Type B pancreatic cell (in vitro differentiated cells): ENCODE measurements around the gene C9orf50. TPM values are rescaled to one million over a fixed set of nuclear protein-coding genes. Genes with fewer than 3 reads are reported as not detected.
A peak's percentile ranks its signal among the peaks of the same experiment; 100 is the strongest.

Experiments used
- DNase-seq: peaks from one replicate; pipeline ENCODE4 v3.0.0; 2021; ENCODE audit warnings: mixed read lengths; ENCODE audit not compliant: unreplicated experiment; ENCODE audit errors: extremely low spot score
- H3K27ac Mint-ChIP-seq: 2 replicates; pipeline ENCODE4 v1.8.0; 2021; ENCODE audit warnings: mild to moderate bottlenecking, mixed read lengths
- H3K27me3 Mint-ChIP-seq: 2 replicates; pipeline ENCODE4 v1.8.0; 2021; ENCODE audit warnings: mixed read lengths
- H3K36me3 Mint-ChIP-seq: 2 replicates; pipeline ENCODE4 v1.8.0; 2021; ENCODE audit warnings: mixed read lengths
- H3K4me1 Mint-ChIP-seq: one replicate; pipeline ENCODE4 v1.8.0; 2021; ENCODE audit warnings: mixed read lengths; ENCODE audit not compliant: unreplicated experiment
- H3K4me3 Mint-ChIP-seq: 2 replicates; pipeline ENCODE4 v1.8.0; 2021; ENCODE audit warnings: mild to moderate bottlenecking, mixed read lengths
- H3K9me3 Mint-ChIP-seq: 2 replicates; pipeline ENCODE4 v1.8.0; 2021; ENCODE audit warnings: mixed read lengths
- total RNA-seq: library from RNA; stranded (reverse); gene quantifications from 2 replicates; pipeline ENCODE4 v1.2.1, GENCODE V29; 2021; ENCODE audit warnings: low replicate concordance
- TF ChIP-seq, protein P1 (sequence below): fragments of 200-600 bp; sonication (generic); conservative IDR thresholded peaks from 2 replicates; pipeline ENCODE4 v1.5.0; 2021; ENCODE audit warnings: antibody characterized with exemption, mild to moderate bottlenecking

Gene C9orf50
- total RNA-seq, 1 donor from 2014 or later, result not detected

DNA sequence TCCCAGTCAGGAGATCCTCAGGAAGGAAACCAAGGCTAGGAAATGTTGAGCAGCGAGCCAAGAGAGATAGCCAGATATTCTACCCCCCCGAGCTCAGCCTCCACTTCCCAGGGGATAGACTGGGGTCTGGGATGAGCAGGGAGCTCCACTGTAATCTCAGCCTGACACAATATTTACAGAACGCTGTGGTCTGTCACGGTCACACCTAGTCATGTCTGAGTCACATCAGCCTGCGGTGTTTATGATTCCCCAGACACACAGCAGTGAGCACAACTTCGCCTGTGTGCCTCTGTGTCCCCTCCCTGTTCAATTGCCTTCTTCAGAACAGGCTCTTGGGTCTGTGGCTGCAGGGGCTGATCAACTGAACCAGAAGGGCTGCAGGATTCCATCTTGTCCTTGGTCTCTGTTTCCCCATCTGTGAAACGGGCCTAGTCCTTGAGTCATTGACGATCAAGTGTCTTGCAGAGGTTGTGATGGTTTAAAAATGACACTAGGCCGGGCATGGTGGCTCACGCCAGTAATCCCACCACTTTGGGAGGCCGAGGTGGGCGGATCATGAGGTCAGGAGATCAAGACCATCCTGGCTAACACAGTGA, 36.0 kb upstream of the C9orf50 start:
- no peak for DNase-seq
- Mint-ChIP-seq H3K4me3 (no peak overlapping the region), H3K27ac (no peak overlapping the region), H3K36me3 (no peaks in the 10 kb centered on the region), H3K9me3 (no peaks in the 10 kb centered on the region), H3K4me1 (peaks cover 18% of the 10 kb centered on the region), H3K27me3 (peaks cover 15% of the 10 kb centered on the region)
- TF ChIP-seq, protein P1, sequence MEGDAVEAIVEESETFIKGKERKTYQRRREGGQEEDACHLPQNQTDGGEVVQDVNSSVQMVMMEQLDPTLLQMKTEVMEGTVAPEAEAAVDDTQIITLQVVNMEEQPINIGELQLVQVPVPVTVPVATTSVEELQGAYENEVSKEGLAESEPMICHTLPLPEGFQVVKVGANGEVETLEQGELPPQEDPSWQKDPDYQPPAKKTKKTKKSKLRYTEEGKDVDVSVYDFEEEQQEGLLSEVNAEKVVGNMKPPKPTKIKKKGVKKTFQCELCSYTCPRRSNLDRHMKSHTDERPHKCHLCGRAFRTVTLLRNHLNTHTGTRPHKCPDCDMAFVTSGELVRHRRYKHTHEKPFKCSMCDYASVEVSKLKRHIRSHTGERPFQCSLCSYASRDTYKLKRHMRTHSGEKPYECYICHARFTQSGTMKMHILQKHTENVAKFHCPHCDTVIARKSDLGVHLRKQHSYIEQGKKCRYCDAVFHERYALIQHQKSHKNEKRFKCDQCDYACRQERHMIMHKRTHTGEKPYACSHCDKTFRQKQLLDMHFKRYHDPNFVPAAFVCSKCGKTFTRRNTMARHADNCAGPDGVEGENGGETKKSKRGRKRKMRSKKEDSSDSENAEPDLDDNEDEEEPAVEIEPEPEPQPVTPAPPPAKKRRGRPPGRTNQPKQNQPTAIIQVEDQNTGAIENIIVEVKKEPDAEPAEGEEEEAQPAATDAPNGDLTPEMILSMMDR, result no peak

DNA sequence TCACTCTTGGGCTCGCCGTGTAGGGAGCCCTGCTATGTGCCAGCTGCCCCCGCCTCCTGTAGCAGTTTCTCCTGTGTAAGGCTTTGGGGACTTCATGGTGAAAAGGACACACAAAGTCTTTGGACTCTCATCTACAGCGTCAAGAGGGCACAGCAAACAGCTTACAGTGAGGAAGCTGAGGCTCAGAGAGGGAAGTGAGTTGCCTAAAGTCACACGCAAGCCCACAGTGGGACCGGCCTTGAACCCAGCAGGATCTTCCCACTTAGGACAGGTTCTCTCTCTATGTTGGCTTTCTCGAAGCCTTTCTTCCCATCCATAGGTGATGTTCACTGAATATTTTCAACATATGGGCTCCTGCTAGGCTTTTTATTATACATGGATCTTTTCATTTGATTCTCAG, 34.8 kb upstream of the C9orf50 start:
- TF ChIP-seq, protein P1, result no peak
- Mint-ChIP-seq H3K4me3 (no peak overlapping the region), H3K27ac (no peak overlapping the region), H3K4me1 (peaks cover 22% of the 10 kb centered on the region), H3K27me3 (peaks cover 8% of the 10 kb centered on the region), H3K9me3 (no peaks in the 10 kb centered on the region), H3K36me3 (no peaks in the 10 kb centered on the region)
- DNase-seq, result no peak

DNA sequence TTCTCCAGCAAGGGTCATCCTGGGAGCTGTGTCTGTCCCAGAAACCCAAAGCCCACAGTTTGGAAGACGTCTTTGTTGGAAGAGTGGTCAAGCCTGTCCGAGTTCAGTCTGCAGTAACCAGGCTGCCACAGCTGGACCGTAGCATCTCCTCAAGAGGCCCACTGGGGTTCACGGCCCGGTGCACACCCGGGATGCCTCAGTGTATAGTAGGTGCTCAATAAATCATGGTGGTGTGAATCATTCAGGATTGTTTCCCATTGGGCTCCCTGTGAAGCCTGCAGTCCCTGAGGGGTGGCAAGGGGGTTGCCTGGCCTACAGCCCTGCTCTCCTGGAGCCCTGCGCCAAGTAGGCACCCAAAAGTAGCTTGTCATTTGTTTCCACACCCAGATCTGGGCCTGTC, 34.3 kb upstream of the C9orf50 start:
- DNase-seq, result no peak
- Mint-ChIP-seq H3K27ac (no peak overlapping the region), H3K9me3 (no peaks in the 10 kb centered on the region)

DNA sequence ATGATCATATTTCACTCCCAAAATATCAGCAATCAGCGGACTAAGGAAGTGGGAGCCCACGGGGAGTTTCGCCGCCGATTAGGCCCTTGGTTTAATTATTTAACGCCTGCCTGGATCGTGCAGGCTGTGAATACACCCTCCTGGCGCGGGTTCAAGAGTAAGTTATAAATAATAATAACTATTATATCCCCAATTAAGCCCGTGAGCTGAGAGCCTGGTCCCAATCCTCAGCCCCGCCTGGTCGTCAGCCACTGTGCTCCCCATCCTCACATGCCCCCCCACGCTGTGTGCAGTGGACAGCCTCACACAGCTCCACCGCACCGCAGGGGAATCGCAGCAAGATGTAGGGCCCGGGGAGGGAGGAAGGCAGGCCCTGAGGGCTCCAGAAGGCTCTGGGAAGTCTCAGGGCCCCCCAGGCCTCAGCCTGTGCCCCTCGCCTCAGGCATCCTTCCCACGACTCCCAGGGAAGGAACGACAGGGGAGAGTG, 33.7 kb upstream of the C9orf50 start:
- Mint-ChIP-seq H3K27ac (peak overlapping the region; percentile 71), H3K4me3 (peak overlapping the region; percentile 69)

More for the DNA sequence above, 34.3 kb upstream of the C9orf50 start:
- Mint-ChIP-seq H3K4me1 (peaks cover 25% of the 10 kb centered on the region), H3K4me3 (no peak overlapping the region), H3K27me3 (peaks cover 7% of the 10 kb centered on the region), H3K36me3 (no peaks in the 10 kb centered on the region)
- TF ChIP-seq, protein P1, result no peak

DNA sequence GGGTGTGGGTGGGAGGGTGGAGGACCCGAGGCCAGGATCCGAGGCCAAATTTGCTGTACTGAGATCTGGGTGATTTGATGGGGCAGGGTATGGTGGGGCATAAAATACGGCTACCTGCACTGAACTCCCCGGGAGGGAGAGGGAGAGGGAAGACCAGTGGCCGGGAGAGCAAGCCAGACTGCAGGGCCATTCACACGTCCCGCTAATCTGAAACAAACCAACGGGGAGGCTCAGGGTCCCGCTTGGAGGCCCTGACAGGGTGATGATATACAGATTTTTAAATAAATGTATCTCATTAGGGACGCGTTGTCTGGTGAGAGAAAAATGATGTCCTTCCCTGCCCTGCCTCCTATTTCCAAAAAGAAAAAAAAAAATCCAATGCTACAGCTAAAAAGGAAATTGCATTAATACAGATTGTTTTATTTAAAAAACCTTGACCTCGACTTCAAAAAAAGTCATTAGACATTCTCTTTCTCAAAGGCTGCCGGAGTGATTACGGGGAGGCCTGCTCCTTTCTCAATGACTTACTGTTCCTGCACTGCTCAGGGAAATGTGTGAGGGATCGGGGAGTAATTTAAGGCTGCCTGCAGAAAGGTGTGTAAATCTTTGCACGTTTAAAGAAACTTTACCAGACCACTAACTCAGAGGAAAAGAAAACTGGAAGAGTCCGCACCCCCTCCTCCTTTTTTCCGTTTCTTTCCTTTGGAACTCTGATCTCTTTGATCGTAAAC, 33.1 kb upstream of the C9orf50 start:
- TF ChIP-seq, protein P1, result no peak
- Mint-ChIP-seq H3K4me3 (peak overlapping the region; percentile 69), H3K27me3 (peaks cover 7% of the 10 kb centered on the region), H3K9me3 (no peaks in the 10 kb centered on the region), H3K4me1 (peaks cover 34% of the 10 kb centered on the region), H3K36me3 (no peaks in the 10 kb centered on the region), H3K27ac (peak overlapping the region; percentile 71)
- DNase-seq, result no peak

More for the DNA sequence above, 33.7 kb upstream of the C9orf50 start:
- TF ChIP-seq, protein P1, result no peak
- H3K36me3 Mint-ChIP-seq, result no peaks in the 10 kb centered on the region
- DNase-seq, result no peak
- peaks cover 30% of the 10 kb centered on the region for H3K4me1 Mint-ChIP-seq
- H3K27me3 Mint-ChIP-seq, result peaks cover 7% of the 10 kb centered on the region
- no peaks in the 10 kb centered on the region for H3K9me3 Mint-ChIP-seq
